ENCODE data around the gene LRRC53. TPM values are rescaled to one million over a fixed set of nuclear protein-coding genes. Genes with fewer than 3 reads are reported as not detected.

LRRC53 gene
- total RNA-seq (2014; rRNA removed; shearing (Covaris generic); ENCODE audit: low replicate concordance), result not detected in 2 replicates

GRCh38 chr1:74512170-74512915, at the start of gene LRRC53:
LRRC53 (minus strand) TSS chr1:74512611; CDS start chr1:74483349, 29,262 bp downstream.
- DNase-seq (ENCODE audit: low read depth), result no peak
- in situ Hi-C loops (cut with HindIII; ENCODE audit: low pct_unique_long_range_greater_than_20kb, low sequenced_read_pairs), result no loop called here

- in situ Hi-C loops (cut with HindIII; ENCODE audit: low pct_unique_long_range_greater_than_20kb, low sequenced_read_pairs), result no loop called here
- DNase-seq (ENCODE audit: low read depth), result no peak
These were observed 37.5 kb upstream of the LRRC53 start for GRCh38 chr1:74549932-74550331.

GRCh38 chr1:74548961-74549750, 36.7 kb upstream of the LRRC53 start:
- in situ Hi-C loops (cut with HindIII; ENCODE audit: low pct_unique_long_range_greater_than_20kb, low sequenced_read_pairs), result no loop called here
- no peak for DNase-seq (ENCODE audit: low read depth)

GRCh38 chr1:74545821-74546220, 33.4 kb upstream of the LRRC53 start:
- in situ Hi-C loops (cut with HindIII; ENCODE audit: low pct_unique_long_range_greater_than_20kb, low sequenced_read_pairs), result no loop called here
- DNase-seq (ENCODE audit: low read depth), result no peak

- no peak for DNase-seq (ENCODE audit: low read depth)
- in situ Hi-C loops (cut with HindIII; ENCODE audit: low pct_unique_long_range_greater_than_20kb, low sequenced_read_pairs), result no loop called here
These were observed 21.8 kb upstream of the LRRC53 start for GRCh38 chr1:74534241-74534640.

- in situ Hi-C loops (cut with HindIII; ENCODE audit: low pct_unique_long_range_greater_than_20kb, low sequenced_read_pairs), result no loop called here
- DNase-seq (ENCODE audit: low read depth), result no peak
These were observed 19.4 kb upstream of the LRRC53 start for GRCh38 chr1:74531796-74532195.

GRCh38 chr1:74530892-74531291, 18.5 kb upstream of the LRRC53 start:
- in situ Hi-C loops (cut with HindIII; ENCODE audit: low pct_unique_long_range_greater_than_20kb, low sequenced_read_pairs), result no loop called here

GRCh38 chr1:74528123-74528522, 15.7 kb upstream of the LRRC53 start:
- DNase-seq (ENCODE audit: low read depth), result no peak
- in situ Hi-C loops (cut with HindIII; ENCODE audit: low pct_unique_long_range_greater_than_20kb, low sequenced_read_pairs), result no loop called here

More at GRCh38 chr1:74530892-74531291, 18.5 kb upstream of the LRRC53 start:
- DNase-seq (ENCODE audit: low read depth), result no peak

- in situ Hi-C loops (cut with HindIII; ENCODE audit: low pct_unique_long_range_greater_than_20kb, low sequenced_read_pairs), result no loop called here
- DNase-seq (ENCODE audit: low read depth), result no peak
These were observed 14.3 kb upstream of the LRRC53 start for GRCh38 chr1:74526708-74527107.

- no peak for DNase-seq (ENCODE audit: low read depth)
- in situ Hi-C loops (cut with HindIII; ENCODE audit: low pct_unique_long_range_greater_than_20kb, low sequenced_read_pairs), result no loop called here
These were observed 11.6 kb upstream of the LRRC53 start for GRCh38 chr1:74523873-74524480.

GRCh38 chr1:74522148-74522547, 9.7 kb upstream of the LRRC53 start:
- DNase-seq (ENCODE audit: low read depth), result no peak
- in situ Hi-C loops (cut with HindIII; ENCODE audit: low pct_unique_long_range_greater_than_20kb, low sequenced_read_pairs), result no loop called here

GRCh38 chr1:74517599-74518051, 5.2 kb upstream of the LRRC53 start:
- no peak for DNase-seq (ENCODE audit: low read depth)
- in situ Hi-C loops (cut with HindIII; ENCODE audit: low pct_unique_long_range_greater_than_20kb, low sequenced_read_pairs), result no loop called here

GRCh38 chr1:74513411-74514300, 1.2 kb upstream of the LRRC53 start:
- DNase-seq (ENCODE audit: low read depth), result no peak
- in situ Hi-C loops (cut with HindIII; ENCODE audit: low pct_unique_long_range_greater_than_20kb, low sequenced_read_pairs), result no loop called here

- DNase-seq (ENCODE audit: low read depth), result no peak
- in situ Hi-C loops (cut with HindIII; ENCODE audit: low pct_unique_long_range_greater_than_20kb, low sequenced_read_pairs), result no loop called here
These were observed 4.0 kb downstream of the LRRC53 start for GRCh38 chr1:74508449-74508848.

GRCh38 chr1:74505928-74506710, 6.3 kb downstream of the LRRC53 start:
- in situ Hi-C loops (cut with HindIII; ENCODE audit: low pct_unique_long_range_greater_than_20kb, low sequenced_read_pairs), result no loop called here

GRCh38 chr1:74504933-74505512, 7.4 kb downstream of the LRRC53 start:
- in situ Hi-C loops (cut with HindIII; ENCODE audit: low pct_unique_long_range_greater_than_20kb, low sequenced_read_pairs), result no loop called here
- no peak for DNase-seq (ENCODE audit: low read depth)

More at GRCh38 chr1:74505928-74506710, 6.3 kb downstream of the LRRC53 start:
- no peak for DNase-seq (ENCODE audit: low read depth)

Data from Caki2 (cell line).